ENCODE measurements around the gene SCN1B. TPM values are rescaled to one million over a fixed set of nuclear protein-coding genes. Genes with fewer than 3 reads are reported as not detected.
"Not testable (repeated sequence)": the region's sequence is repeated elsewhere in the genome, so short reads cannot be mapped to it uniquely, and the experiment has no call there.

The SCN1B gene
- total and polyA plus RNA-seq, 12 donors: 24.5 to 70.5 (median 41.5) TPM

- H3K4me1 ChIP-seq: peaks cover 0 to 15% (median 6%) of the 10 kb centered on the region in 9 donors
- no peak for TF ChIP-seq CTCF (IDR thresholded peaks at IDR 0.05)
- peaks cover 0 to 8% (median 0%) of the 10 kb centered on the region in 7 donors for H3K27me3 ChIP-seq
- DNase-seq (no peak), ATAC-seq (no peak)
- intact Hi-C loops (cut with DNase I): no loop called here
- H3K27ac ChIP-seq: no peak overlapping the region
- H3K36me3 ChIP-seq: peaks cover 0 to 74% (median 47%) of the 10 kb centered on the region in 9 donors
- H3K9me3 ChIP-seq: no peaks in the 10 kb centered on the region
- no peak overlapping the region for H3K4me3 ChIP-seq
- 91 to 93% methylated on average over 21 of the region's 21 CpGs for WGBS, 2 donors
Measured at GRCh38 chr19:35025969-35026368, 4.3 kb upstream of the SCN1B start.

- 80 to 82% methylated on average over 6 of the region's 6 CpGs for WGBS, 2 donors
- DNase-seq: no peak
- Histone ChIP-seq H3K27me3 (peaks cover 0 to 13% (median 0%) of the 10 kb centered on the region in 7 donors), H3K9me3 (no peaks in the 10 kb centered on the region), H3K4me1 (peaks cover 0 to 18% (median 9%) of the 10 kb centered on the region in 9 donors), H3K36me3 (peaks cover 0 to 70% (median 42%) of the 10 kb centered on the region in 9 donors), H3K27ac (no peak overlapping the region), H3K4me3 (no peak overlapping the region)
- intact Hi-C loops (cut with DNase I): no loop called here
- no peak for ATAC-seq
- no peak for TF ChIP-seq CTCF (IDR thresholded peaks at IDR 0.05)
Measured at GRCh38 chr19:35026418-35026817, 3.9 kb upstream of the SCN1B start.

- WGBS, 2 donors: 90 to 91% methylated on average over 8 of the region's 8 CpGs
- no peak for TF ChIP-seq CTCF (IDR thresholded peaks at IDR 0.05)
- no peak for ATAC-seq
- Histone ChIP-seq H3K27ac (no peak overlapping the region), H3K4me1 (peaks cover 0 to 20% (median 12%) of the 10 kb centered on the region in 9 donors), H3K36me3 (peaks cover 0 to 64% (median 36%) of the 10 kb centered on the region in 9 donors), H3K9me3 (no peaks in the 10 kb centered on the region), H3K4me3 (no peak overlapping the region), H3K27me3 (peaks cover 0 to 19% (median 0%) of the 10 kb centered on the region in 7 donors)
- intact Hi-C loops (cut with DNase I): no loop called here
- no peak for DNase-seq
Measured at GRCh38 chr19:35027009-35027408, 3.3 kb upstream of the SCN1B start.

GRCh38 chr19:35027851-35028599 lies 2.2 kb upstream of the SCN1B start:
- H3K27ac ChIP-seq: no peak overlapping the region
- 76 to 80% methylated on average over 7 of the region's 7 CpGs for WGBS, 2 donors
- no peak overlapping the region for H3K4me3 ChIP-seq
- peaks cover 0 to 54% (median 26%) of the 10 kb centered on the region in 9 donors for H3K36me3 ChIP-seq
- intact Hi-C loops (cut with DNase I): no loop called here
- peaks cover 0 to 20% (median 12%) of the 10 kb centered on the region in 9 donors for H3K4me1 ChIP-seq
- no peak for TF ChIP-seq CTCF (IDR thresholded peaks at IDR 0.05)
- no peaks in the 10 kb centered on the region for H3K9me3 ChIP-seq
- peaks cover 0 to 22% (median 0%) of the 10 kb centered on the region in 7 donors for H3K27me3 ChIP-seq
- DNase-seq (no peak), ATAC-seq (no peak)

- H3K27ac ChIP-seq; H3K4me3 ChIP-seq; ATAC-seq; intact Hi-C loops (cut with DNase I); DNase-seq; H3K9me3 ChIP-seq: not testable (repeated sequence)
- H3K27me3 ChIP-seq: peaks cover 0 to 22% (median 0%) of the 10 kb centered on the region in 7 donors
- H3K4me1 ChIP-seq: peaks cover 0 to 20% (median 12%) of the 10 kb centered on the region in 9 donors
- peaks cover 0 to 49% (median 22%) of the 10 kb centered on the region in 9 donors for H3K36me3 ChIP-seq
- WGBS, 2 donors: 90 to 96% methylated on average over 3 of the region's 3 CpGs
Measured at GRCh38 chr19:35028600-35028885, 1.7 kb upstream of the SCN1B start.

GRCh38 chr19:35029275-35029736 lies 964 bp upstream of the SCN1B start:
- H3K4me1 ChIP-seq: peaks cover 0 to 20% (median 11%) of the 10 kb centered on the region in 9 donors
- peaks cover 0 to 22% (median 0%) of the 10 kb centered on the region in 7 donors for H3K27me3 ChIP-seq
- peaks cover 0 to 49% (median 23%) of the 10 kb centered on the region in 9 donors for H3K36me3 ChIP-seq
- ATAC-seq; intact Hi-C loops (cut with DNase I); H3K4me3 ChIP-seq; DNase-seq; H3K9me3 ChIP-seq: not testable (repeated sequence)
- H3K27ac ChIP-seq: peak overlapping the region in 1 of 10 donors; percentile 65
- 72 to 74% methylated on average over 11 of the region's 11 CpGs for WGBS, 2 donors
